Measurements from ENCODE around the gene AGMO. TPM values are rescaled to one million over a fixed set of nuclear protein-coding genes. Genes with fewer than 3 reads are reported as not detected.

Gene AGMO
- total and polyA plus RNA-seq, 10 of the 15 experiments (the other 5 are each of a cell fraction or from before 2014, with no cell fraction given), result 0.11 to 0.29 TPM; not detected in 8

- TF ChIP-seq, protein P1, sequence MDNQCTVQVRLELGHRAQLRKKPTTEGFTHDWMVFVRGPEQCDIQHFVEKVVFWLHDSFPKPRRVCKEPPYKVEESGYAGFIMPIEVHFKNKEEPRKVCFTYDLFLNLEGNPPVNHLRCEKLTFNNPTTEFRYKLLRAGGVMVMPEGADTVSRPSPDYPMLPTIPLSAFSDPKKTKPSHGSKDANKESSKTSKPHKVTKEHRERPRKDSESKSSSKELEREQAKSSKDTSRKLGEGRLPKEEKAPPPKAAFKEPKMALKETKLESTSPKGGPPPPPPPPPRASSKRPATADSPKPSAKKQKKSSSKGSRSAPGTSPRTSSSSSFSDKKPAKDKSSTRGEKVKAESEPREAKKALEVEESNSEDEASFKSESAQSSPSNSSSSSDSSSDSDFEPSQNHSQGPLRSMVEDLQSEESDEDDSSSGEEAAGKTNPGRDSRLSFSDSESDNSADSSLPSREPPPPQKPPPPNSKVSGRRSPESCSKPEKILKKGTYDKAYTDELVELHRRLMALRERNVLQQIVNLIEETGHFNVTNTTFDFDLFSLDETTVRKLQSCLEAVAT (IDR thresholded peaks at IDR 0.05), result no peak
- TF ChIP-seq POU2F2 (IDR thresholded peaks at IDR 0.05; ENCODE audit: borderline replicate concordance, low read depth, low read length) (no peak), CHD1 (IDR thresholded peaks at IDR 0.05; ENCODE audit: low read depth, low read length) (no peak)
- TF ChIP-seq, protein P2, sequence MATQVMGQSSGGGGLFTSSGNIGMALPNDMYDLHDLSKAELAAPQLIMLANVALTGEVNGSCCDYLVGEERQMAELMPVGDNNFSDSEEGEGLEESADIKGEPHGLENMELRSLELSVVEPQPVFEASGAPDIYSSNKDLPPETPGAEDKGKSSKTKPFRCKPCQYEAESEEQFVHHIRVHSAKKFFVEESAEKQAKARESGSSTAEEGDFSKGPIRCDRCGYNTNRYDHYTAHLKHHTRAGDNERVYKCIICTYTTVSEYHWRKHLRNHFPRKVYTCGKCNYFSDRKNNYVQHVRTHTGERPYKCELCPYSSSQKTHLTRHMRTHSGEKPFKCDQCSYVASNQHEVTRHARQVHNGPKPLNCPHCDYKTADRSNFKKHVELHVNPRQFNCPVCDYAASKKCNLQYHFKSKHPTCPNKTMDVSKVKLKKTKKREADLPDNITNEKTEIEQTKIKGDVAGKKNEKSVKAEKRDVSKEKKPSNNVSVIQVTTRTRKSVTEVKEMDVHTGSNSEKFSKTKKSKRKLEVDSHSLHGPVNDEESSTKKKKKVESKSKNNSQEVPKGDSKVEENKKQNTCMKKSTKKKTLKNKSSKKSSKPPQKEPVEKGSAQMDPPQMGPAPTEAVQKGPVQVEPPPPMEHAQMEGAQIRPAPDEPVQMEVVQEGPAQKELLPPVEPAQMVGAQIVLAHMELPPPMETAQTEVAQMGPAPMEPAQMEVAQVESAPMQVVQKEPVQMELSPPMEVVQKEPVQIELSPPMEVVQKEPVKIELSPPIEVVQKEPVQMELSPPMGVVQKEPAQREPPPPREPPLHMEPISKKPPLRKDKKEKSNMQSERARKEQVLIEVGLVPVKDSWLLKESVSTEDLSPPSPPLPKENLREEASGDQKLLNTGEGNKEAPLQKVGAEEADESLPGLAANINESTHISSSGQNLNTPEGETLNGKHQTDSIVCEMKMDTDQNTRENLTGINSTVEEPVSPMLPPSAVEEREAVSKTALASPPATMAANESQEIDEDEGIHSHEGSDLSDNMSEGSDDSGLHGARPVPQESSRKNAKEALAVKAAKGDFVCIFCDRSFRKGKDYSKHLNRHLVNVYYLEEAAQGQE (IDR thresholded peaks at IDR 0.05; ENCODE audit: low read depth, low read length), result no peak
- TF ChIP-seq, protein P3, sequence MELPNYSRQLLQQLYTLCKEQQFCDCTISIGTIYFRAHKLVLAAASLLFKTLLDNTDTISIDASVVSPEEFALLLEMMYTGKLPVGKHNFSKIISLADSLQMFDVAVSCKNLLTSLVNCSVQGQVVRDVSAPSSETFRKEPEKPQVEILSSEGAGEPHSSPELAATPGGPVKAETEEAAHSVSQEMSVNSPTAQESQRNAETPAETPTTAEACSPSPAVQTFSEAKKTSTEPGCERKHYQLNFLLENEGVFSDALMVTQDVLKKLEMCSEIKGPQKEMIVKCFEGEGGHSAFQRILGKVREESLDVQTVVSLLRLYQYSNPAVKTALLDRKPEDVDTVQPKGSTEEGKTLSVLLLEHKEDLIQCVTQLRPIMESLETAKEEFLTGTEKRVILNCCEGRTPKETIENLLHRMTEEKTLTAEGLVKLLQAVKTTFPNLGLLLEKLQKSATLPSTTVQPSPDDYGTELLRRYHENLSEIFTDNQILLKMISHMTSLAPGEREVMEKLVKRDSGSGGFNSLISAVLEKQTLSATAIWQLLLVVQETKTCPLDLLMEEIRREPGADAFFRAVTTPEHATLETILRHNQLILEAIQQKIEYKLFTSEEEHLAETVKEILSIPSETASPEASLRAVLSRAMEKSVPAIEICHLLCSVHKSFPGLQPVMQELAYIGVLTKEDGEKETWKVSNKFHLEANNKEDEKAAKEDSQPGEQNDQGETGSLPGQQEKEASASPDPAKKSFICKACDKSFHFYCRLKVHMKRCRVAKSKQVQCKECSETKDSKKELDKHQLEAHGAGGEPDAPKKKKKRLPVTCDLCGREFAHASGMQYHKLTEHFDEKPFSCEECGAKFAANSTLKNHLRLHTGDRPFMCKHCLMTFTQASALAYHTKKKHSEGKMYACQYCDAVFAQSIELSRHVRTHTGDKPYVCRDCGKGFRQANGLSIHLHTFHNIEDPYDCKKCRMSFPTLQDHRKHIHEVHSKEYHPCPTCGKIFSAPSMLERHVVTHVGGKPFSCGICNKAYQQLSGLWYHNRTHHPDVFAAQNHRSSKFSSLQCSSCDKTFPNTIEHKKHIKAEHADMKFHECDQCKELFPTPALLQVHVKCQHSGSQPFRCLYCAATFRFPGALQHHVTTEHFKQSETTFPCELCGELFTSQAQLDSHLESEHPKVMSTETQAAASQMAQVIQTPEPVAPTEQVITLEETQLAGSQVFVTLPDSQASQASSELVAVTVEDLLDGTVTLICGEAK (IDR thresholded peaks at IDR 0.05; ENCODE audit: borderline replicate concordance), result no peak
- TF ChIP-seq, protein P4, sequence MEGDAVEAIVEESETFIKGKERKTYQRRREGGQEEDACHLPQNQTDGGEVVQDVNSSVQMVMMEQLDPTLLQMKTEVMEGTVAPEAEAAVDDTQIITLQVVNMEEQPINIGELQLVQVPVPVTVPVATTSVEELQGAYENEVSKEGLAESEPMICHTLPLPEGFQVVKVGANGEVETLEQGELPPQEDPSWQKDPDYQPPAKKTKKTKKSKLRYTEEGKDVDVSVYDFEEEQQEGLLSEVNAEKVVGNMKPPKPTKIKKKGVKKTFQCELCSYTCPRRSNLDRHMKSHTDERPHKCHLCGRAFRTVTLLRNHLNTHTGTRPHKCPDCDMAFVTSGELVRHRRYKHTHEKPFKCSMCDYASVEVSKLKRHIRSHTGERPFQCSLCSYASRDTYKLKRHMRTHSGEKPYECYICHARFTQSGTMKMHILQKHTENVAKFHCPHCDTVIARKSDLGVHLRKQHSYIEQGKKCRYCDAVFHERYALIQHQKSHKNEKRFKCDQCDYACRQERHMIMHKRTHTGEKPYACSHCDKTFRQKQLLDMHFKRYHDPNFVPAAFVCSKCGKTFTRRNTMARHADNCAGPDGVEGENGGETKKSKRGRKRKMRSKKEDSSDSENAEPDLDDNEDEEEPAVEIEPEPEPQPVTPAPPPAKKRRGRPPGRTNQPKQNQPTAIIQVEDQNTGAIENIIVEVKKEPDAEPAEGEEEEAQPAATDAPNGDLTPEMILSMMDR (IDR thresholded peaks at IDR 0.05 in 2 of 3, conservative IDR thresholded peaks at IDR 0.05 in 1 of 3; ENCODE audit: control insufficient read depth in 2 of 3, extremely low read depth in 1 of 3, insufficient read depth in 1 of 3, low read depth in 3 of 3, low read length in 3 of 3), result no peak
Measured at GRCh38 chr7:15315678-15316077, 246.1 kb downstream of the AGMO start (continued).

Data from GM12878 (cell line).